Heart left ventricle (tissue), 16 donors: ENCODE data around the gene FGFRL1. TPM values are rescaled to one million over a fixed set of nuclear protein-coding genes. Genes with fewer than 3 reads are reported as not detected.
"Not testable (repeated sequence)": the region's sequence is repeated elsewhere in the genome, so short reads cannot be mapped to it uniquely, and the experiment has no call there.

Experiments used
- ATAC-seq, 4 donors: fragments of 200-7000 bp; cut with Tn5 transposase; one replicate each; pipeline ENCODE4 v1.9.1; 2020 to 2022; ENCODE audit warnings: moderate library complexity in 4 of 4, mild to moderate bottlenecking in 3 of 4, moderate number of reproducible peaks in 1 of 4
- DNase-seq, 5 donors: peaks; one replicate each; pipeline ENCODE4 v3.0.0-alpha.2; 2020
- H3K27ac ChIP-seq, 12 donors: fragments of 200-600 bp; sonication (generic) in 4 of 12; one replicate each; pipeline versions ENCODE4 v1.5.0 to v1.8.0; 2016 to 2022; ENCODE audit warnings: mild to moderate bottlenecking in 2 of 12
- H3K27me3 ChIP-seq, 9 donors: fragments of 200-600 bp; sonication (generic) in 2 of 9; one replicate each; pipeline versions ENCODE4 v1.5.1 to v1.8.0; 2016 to 2022; ENCODE audit warnings: mild to moderate bottlenecking in 3 of 9
- H3K36me3 ChIP-seq, 9 donors: fragments of 200-600 bp; sonication (generic) in 2 of 9; one replicate each; pipeline versions ENCODE4 v1.5.0 to v1.8.0; 2018 to 2022; ENCODE audit warnings: mild to moderate bottlenecking in 2 of 9
- H3K4me1 ChIP-seq, 12 donors: fragments of 200-600 bp; sonication (generic) in 4 of 12; one replicate each; pipeline versions ENCODE4 v1.5.0 to v1.8.0; 2016 to 2022; ENCODE audit warnings: mild to moderate bottlenecking in 3 of 12
- H3K4me3 ChIP-seq, 12 donors: fragments of 200-600 bp; sonication (generic) in 4 of 12; one replicate each; pipeline versions ENCODE4 v1.5.0 to v1.8.0; 2017 to 2022; ENCODE audit warnings: mild to moderate bottlenecking in 9 of 12, moderate library complexity in 4 of 12
- H3K9me3 ChIP-seq, 12 donors: fragments of 200-600 bp; sonication (generic) in 4 of 12; one replicate each; pipeline versions ENCODE4 v1.5.0 to v1.8.0; 2016 to 2022; ENCODE audit warnings: mild to moderate bottlenecking in 1 of 12
- CTCF ChIP-seq, 12 donors: fragments of 200-600 bp; sonication (generic) in 4 of 12; IDR thresholded peaks; one replicate each; pipeline versions ENCODE4 v1.5.0 to v1.8.0; 2018 to 2022; ENCODE audit warnings: antibody characterized with exemption in 12 of 12, mild to moderate bottlenecking in 5 of 12
- POLR2A ChIP-seq, 2 donors: fragments of 450-650 bp; IDR thresholded peaks; one replicate each; pipeline ENCODE4 v1.6.1; 2017; ENCODE audit warnings: antibody characterized with exemption in 2 of 2, mild to moderate bottlenecking in 2 of 2, moderate library complexity in 2 of 2
- WGBS, 4 donors: extraction: QIAGEN DNeasy Blood & Tissue Kit in 2 of 4; methylation state at CpG; one replicate each; pipeline versions ENCODE4 v1.1.5 to v1.1.7; 2013 to 2018; 5-methylcytosine and 5-hydroxymethylcytosine counted together
- intact Hi-C, 10 donors: fragments of 100-400 bp; cut with DNase I; formaldehyde crosslinking; loops; one replicate each; pipeline versions ENCODE4 v1.11.1 to v1.14.2; 2022
- polyA plus RNA-seq, 2 donors: library from polyadenylated mRNA; stranded (reverse); fragments of 200-250 nt; gene quantifications; one replicate each; pipeline ENCODE4 v1.2.3, GENCODE V29; 2013
- total RNA-seq, 9 donors: library from RNA; depleted of rRNA in 2 of 9; stranded (reverse); fragments of >200 nt in 2 of 9; fragmentation: NEBNext Ultra II Directional in 3 of 9; extraction: Animal tissue kit (Norgen Biotek cat#: 25700) in 3 of 9; gene quantifications; one replicate each; pipeline versions ENCODE4 v1.1.0 to v1.2.4, GENCODE V29; 2016 to 2023
- donor health status: ischemic (EF 13 %, LVEDD 7.1; RV severe dilation, severe dysfunction).
- donor health status: healthy with polysubstance abuse.
- donor health status: DM: no; HTN: yes; CAD: no.
- donor health status: DM: no; HTN: no; CAD: no.
- donor health status: ischemic (EF 25% LVEDD 6.9; RV normal size, moderate dysfunction).
- donor health status: ischemic (EF 25% LVEDD 5.7; RV mildly dilated, moderate dysfunction).
- donor health status: healthy.
- donor health status: DM: yes; HTN: yes; CAD: no.
- donor health status: ischemic (EF 35%, LVEDD 5.7; RV mildly dilated, moderate dysfunction).
- donor health status: nonischemic (EF 11% LVEDD 7.7; RV severe dilation, severe dysfunction).
- donor health status: DM: yes; HTN: yes; CAD: no.
- donor health status: PGD.
- donor health status: ischemic (EF 29% LVEDD 5.4; RV normal size, mild dysfunction).
- donor health status: nonischemic (EF 23%, LVEDD 6.1; RV moderate dilation, normal function).

FGFRL1 gene
- total and polyA plus RNA-seq, 11 donors: 23.6 to 90.7 (median 30.6) TPM

DNA sequence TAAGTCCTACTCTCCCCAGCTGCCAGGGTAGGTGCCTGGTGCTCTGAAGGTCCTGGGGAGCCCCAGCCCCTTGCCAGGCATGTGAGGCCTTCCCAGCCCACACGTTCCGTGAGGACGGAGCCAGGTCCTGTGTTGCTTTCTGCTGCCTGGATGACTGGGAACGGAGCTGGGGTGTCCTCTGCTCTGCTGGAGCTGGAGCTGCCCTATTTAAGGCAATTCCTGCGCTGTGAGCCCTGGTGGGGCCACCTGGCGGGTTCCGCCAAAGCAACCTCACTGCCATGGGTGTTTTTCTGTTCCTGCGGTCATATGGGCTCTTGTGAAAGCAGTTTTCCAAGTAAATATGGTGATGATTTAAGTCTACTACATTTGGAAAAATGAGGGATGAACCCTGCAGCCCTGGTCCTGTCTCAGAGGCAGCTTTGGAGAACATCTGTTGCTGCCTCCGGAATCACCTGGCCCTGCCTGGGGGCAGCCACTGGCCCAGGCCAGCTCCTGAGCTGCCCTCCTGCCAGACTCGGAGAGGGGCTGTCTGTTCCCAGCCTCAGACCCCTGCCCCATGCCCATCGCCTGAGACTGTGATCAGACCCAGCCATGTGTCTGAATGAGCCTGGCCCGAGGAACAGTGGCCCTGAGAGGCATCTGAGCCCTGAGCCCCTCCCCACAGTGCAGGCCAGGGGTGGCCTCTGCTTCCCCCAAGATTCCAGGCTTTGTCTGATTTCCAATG lies 33.2 kb downstream of the FGFRL1 start:
- Histone ChIP-seq H3K4me1 (peaks cover 0 to 33% (median 21%) of the 10 kb centered on the region in 12 donors), H3K27me3 (peaks cover 7 to 52% (median 25%) of the 10 kb centered on the region in 9 donors), H3K4me3 (no peak overlapping the region), H3K27ac (peak overlapping the region in 4 of 12 donors; percentile 38 to 59 (median 46)), H3K9me3 (no peaks in the 10 kb centered on the region), H3K36me3 (no peaks in the 10 kb centered on the region)
- WGBS, 4 donors: 81 to 93% (median 85%) methylated on average over 6 to 12 of the region's 12 CpGs
- DNase-seq (peak in 3 of 5 donors; percentile 20 to 63 (median 29)), ATAC-seq (no peak)
- TF ChIP-seq POLR2A (IDR thresholded peaks at IDR 0.05) (no peak), CTCF (IDR thresholded peaks at IDR 0.05) (no peak)
- intact Hi-C loops: no loop called here

GRCh38 chr4:1045193-1045594 lies 33.8 kb downstream of the FGFRL1 start:
- DNase-seq (peak in 2 of 5 donors; percentile 19 to 25), ATAC-seq (no peak)
- peaks cover 0 to 30% (median 19%) of the 10 kb centered on the region in 12 donors for H3K4me1 ChIP-seq
- TF ChIP-seq CTCF (IDR thresholded peaks at IDR 0.05): no peak
- TF ChIP-seq POLR2A (IDR thresholded peaks at IDR 0.05): no peak
- WGBS, 4 donors: 77 to 85% (median 81%) methylated on average over 6 to 14 of the region's 14 CpGs
- H3K27ac ChIP-seq: no peak overlapping the region
- peaks cover 7 to 57% (median 25%) of the 10 kb centered on the region in 9 donors for H3K27me3 ChIP-seq
- H3K9me3 ChIP-seq: no peaks in the 10 kb centered on the region
- H3K36me3 ChIP-seq: no peaks in the 10 kb centered on the region
- intact Hi-C loops: no loop called here
- H3K4me3 ChIP-seq: no peak overlapping the region

GRCh38 chr4:1045595-1046201 lies 34.3 kb downstream of the FGFRL1 start:
- Histone ChIP-seq H3K9me3 (no peaks in the 10 kb centered on the region), H3K27ac (no peak overlapping the region), H3K27me3 (peaks cover 7 to 59% (median 25%) of the 10 kb centered on the region in 9 donors), H3K4me3 (no peak overlapping the region), H3K4me1 (peaks cover 0 to 30% (median 19%) of the 10 kb centered on the region in 12 donors), H3K36me3 (no peaks in the 10 kb centered on the region)
- ATAC-seq (no peak), DNase-seq (peak in 3 of 5 donors; percentile 22 to 47 (median 26))
- intact Hi-C loops: no loop called here
- 76 to 80% (median 79%) methylated on average over 27 to 36 of the region's 36 CpGs for WGBS, 4 donors
- TF ChIP-seq CTCF (IDR thresholded peaks at IDR 0.05) (no peak), POLR2A (IDR thresholded peaks at IDR 0.05) (no peak)

- H3K9me3 ChIP-seq, H3K36me3 ChIP-seq, intact Hi-C loops: not testable (repeated sequence)
- DNase-seq (peak; percentile 70 to 81 (median 73)), ATAC-seq (peak in 1 of 4 donors; percentile 2)
- H3K27ac ChIP-seq: peak overlapping the region in 3 of 12 donors; percentile 5 to 70 (median 15)
- H3K27me3 ChIP-seq: peaks cover 7 to 60% (median 25%) of the 10 kb centered on the region in 9 donors
- peak overlapping the region in 7 of 12 donors; percentile 14 to 31 (median 26) for H3K4me3 ChIP-seq
- peaks cover 0 to 26% (median 19%) of the 10 kb centered on the region in 12 donors for H3K4me1 ChIP-seq
- WGBS, 4 donors: 17 to 31% (median 23%) methylated on average over 29 of the region's 29 CpGs
Observed at GRCh38 chr4:1046581-1047011, 35.2 kb downstream of the FGFRL1 start.
